WI38 (cell line): ENCODE results near the gene MESP2.

Experiments used
- H3K4me3 ChIP-seq: 2 replicates; pipeline ENCODE4 v1.5.1; 2011; ENCODE audit warnings: low read depth, mild to moderate bottlenecking, control low read depth, low read length
- TF ChIP-seq, protein P1 (sequence below): IDR thresholded peaks from 2 replicates; pipeline ENCODE4 v1.5.1; 2012; ENCODE audit warnings: low read depth, mild to moderate bottlenecking, control low read depth, low read length

MESP2 gene

DNA sequence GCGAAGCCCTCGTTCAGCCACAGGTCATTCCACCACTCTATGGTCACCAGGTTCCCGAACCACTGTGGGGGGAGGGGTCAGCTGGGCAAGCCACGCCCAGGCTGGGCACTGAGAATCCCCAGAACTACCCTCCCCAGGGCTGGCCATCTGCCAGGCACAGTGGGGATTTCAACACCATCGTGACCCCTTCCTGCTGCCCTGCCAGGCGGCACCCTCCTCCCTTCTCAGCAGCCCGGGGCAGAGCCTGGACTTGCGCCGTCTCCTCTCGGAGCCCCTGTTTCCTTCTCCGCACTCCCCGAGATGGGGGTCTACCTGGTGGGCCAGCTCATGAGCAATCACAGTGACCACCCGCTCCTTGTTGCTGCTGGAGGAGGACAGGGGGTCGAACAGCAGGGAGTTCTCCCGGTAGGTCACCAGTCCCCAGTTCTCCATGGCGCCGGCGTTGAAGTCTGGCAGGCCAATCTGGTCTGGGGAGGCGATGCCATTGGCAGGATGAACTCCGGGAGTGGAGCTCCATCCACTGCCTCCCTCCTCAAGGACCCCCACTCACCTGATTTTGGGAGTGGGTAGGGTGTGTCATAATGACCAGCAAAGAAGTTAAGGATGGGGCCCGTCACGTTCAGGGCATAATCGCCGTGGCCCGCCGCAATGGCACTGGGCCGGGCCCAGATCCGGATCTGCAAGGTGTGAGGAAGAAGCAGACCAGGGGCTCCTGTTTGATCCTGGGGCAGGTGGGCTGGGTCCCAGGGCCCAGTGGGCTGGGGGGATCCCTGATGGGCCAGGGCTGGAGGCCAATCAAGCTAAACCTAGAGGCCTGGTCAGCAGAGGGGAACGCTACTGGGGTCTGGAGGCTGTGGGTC is 28.0 kb downstream of the MESP2 start:
- TF ChIP-seq, protein P1, sequence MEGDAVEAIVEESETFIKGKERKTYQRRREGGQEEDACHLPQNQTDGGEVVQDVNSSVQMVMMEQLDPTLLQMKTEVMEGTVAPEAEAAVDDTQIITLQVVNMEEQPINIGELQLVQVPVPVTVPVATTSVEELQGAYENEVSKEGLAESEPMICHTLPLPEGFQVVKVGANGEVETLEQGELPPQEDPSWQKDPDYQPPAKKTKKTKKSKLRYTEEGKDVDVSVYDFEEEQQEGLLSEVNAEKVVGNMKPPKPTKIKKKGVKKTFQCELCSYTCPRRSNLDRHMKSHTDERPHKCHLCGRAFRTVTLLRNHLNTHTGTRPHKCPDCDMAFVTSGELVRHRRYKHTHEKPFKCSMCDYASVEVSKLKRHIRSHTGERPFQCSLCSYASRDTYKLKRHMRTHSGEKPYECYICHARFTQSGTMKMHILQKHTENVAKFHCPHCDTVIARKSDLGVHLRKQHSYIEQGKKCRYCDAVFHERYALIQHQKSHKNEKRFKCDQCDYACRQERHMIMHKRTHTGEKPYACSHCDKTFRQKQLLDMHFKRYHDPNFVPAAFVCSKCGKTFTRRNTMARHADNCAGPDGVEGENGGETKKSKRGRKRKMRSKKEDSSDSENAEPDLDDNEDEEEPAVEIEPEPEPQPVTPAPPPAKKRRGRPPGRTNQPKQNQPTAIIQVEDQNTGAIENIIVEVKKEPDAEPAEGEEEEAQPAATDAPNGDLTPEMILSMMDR = no peak
- H3K4me3 ChIP-seq = no peak overlapping the region

DNA sequence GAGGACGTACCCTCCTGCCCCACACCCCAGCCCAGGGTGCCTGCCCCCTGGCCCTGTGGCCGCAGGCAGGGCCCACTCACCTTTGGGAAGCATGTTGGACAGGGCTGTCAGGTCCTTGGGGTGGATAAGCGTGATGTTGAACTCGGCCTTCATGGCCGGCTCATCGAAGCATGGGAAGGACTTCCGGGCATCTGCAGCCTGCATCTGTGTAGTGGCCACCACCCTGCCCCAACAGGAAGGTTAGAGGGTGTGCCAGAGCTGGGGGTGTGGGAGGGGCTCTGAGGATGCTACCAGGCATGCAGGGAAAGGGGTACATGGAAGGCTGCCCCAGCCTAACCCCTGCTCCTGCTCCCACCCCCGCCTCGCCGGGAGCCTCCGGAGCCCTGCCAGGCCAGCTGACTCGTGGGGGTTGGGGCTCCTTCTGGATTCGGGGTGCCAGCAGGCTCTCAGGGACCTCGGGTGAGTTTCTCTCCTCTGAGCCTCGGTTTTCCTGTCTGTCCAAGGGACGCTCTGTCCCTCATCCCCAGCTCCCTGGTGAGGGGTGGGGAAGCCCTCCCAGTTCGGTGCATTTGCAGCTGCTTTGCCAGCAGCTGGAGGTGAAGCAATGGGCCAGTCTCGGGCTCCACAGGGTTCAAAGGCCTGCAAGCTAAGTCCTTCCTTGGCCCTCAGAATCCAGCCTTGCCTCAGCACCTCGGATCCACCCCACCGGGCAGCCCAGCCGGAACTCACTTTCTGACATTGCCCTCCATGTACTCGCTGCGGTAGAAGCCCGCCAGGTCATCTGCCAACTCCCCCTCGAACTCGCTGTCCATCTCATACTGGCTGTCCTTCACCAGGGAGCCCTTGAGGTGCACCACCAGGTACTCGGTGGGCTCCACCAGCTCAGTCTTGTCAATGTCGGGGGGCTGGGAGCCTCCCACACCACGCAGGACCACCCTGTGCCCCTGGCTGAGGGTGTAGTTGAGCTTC is 29.4 kb downstream of the MESP2 start:
- TF ChIP-seq, protein P1 = no peak
- H3K4me3 ChIP-seq = no peak overlapping the region

DNA sequence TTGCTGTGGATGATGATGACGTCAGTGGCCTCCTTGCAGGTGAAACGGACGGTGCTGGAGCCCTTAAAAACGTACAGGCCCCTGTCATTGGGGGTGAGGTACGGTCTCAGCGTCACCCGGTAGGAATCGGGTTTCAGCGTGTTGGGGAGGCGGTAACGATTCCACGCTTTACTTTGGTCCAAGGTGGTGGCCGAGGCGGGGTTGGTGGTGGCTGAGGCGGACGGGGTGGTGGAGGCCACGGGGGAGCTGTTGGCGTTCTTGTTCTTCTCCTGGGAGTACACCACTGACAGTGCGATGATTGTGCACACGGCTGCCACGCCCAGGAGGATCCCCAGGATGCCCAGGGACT is 30.1 kb downstream of the MESP2 start:
- H3K4me3 ChIP-seq = no peak overlapping the region
- TF ChIP-seq, protein P1 = no peak

DNA sequence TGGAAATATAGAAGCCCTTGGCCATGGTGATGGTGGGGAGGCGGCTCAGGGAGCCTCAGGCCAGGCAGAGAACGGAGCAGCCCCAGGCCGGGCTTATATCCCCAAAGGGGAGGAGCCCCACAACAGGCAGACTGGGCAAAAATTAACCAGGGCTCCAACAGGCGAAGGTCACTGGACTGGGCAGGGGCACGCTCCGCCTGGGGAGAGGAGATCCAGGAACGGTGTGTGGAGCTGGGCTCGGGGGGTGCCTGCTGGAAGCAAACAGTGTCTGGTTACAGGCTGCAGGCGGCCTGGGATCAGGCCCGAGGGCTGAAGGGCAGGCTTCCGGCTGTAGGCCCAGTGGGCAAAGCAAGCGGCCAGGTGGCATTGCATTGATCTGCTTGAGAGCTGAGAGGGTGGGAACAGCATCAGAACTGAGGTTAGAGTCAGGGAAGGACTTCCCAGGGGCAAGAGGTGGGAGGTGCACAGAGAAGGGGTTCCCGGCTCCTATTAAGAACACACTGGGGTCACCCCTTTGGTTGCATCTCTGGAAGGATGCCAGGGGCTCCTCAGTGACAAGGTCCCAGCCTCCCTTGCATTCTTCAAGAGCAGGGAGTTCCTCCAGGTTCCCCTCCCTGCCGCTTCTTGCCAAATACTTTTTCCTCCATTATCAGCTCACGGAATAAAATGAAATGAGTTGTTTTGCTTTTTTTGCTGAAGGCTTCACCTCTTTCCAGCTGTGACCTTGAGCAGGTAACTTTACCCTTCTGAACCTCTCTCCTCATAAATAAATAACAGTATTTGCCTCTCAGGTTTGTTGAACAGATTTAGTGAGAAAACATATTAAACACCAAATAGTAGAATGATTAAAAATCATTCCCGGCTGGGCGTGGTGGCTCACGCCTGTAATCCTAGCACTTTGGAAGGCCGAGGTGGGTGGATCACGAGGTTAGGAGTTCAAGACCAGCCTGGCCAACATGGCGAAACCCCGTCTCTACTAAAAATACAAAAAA is 30.7 kb downstream of the MESP2 start:
- no peak overlapping the region for H3K4me3 ChIP-seq
- TF ChIP-seq, protein P1 = no peak

DNA sequence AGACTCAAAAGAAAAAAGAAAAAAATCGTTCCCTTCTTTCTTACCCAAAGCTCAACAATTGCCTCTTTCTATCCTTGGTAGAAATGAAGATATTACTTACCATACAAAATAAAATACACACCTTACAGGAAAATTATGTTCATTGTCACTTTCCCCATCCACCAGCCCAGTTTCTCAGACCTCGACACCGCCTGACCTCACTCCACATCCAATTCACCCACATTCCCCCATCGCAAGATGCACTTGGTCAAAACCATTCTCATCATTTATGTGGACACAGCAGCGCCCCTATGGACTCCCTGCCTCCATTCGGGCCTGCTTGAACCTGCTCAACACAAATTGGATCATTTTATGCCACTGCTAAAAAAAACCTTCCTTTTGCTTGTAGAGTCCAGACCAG is 31.6 kb downstream of the MESP2 start:
- H3K4me3 ChIP-seq = no peak overlapping the region
- TF ChIP-seq, protein P1 = no peak

- TF ChIP-seq, protein P1 = no peak
- no peak overlapping the region for H3K4me3 ChIP-seq
Measured at GRCh38 chr15:89808160-89808870, 32.2 kb downstream of the MESP2 start.
